AG04450 (cell line): ENCODE data around the gene SCTR. TPM values are rescaled to one million over a fixed set of nuclear protein-coding genes. Genes with fewer than 3 reads are reported as not detected.

Source experiments
- CTCF ChIA-PET: fragments of 300-600, 350-600 bp; formaldehyde crosslinking; extraction: SDS; loops from one replicate; lab custom pipeline; 2022; ENCODE audit warnings: antibody characterized with exemption, inconsistent platforms; lab: Charles Lee
- POLR2A ChIA-PET: fragments of 350-600 bp; formaldehyde crosslinking; extraction: SDS; loops from one replicate; lab custom pipeline; 2021; ENCODE audit warnings: antibody characterized with exemption, inconsistent platforms; lab: Yijun Ruan, JAX
- DNase-seq: peaks from one replicate; pipeline ENCODE4 v3.0.0-alpha.2; 2011; ENCODE audit warnings: low read depth, low spot score
- H3K27ac ChIP-seq: one replicate; pipeline ENCODE4 v1.5.1; 2012; ENCODE audit warnings: low read depth, low read length, control low read depth
- H3K27me3 ChIP-seq: one replicate; pipeline ENCODE4 v1.6.0; 2012; ENCODE audit warnings: low read length; ENCODE audit not compliant: control insufficient read depth, insufficient read depth
- H3K4me3 ChIP-seq: 2 replicates; pipeline ENCODE4 v1.5.1; 2011; ENCODE audit warnings: mild to moderate bottlenecking, low read depth, low read length, control low read depth
- H3K9me3 ChIP-seq: 2 replicates; pipeline ENCODE4 v1.5.1; 2012; ENCODE audit warnings: low read length; ENCODE audit not compliant: control insufficient read depth, insufficient read depth
- CTCF ChIP-seq: IDR thresholded peaks from 2 replicates; pipeline ENCODE4 v1.5.1; 2011; ENCODE audit warnings: low read depth, low read length, control low read depth, inconsistent platforms
- polyA plus RNA-seq: library from polyadenylated mRNA; depleted of rRNA; stranded (reverse); fragments of >200 nt; gene quantifications from 2 replicates; pipeline ENCODE4 v1.2.3, GENCODE V29; 2011

Gene SCTR
- polyA plus RNA-seq, 1 experiment, result not detected

- no peak for DNase-seq
- Histone ChIP-seq H3K27me3 (peaks cover 17% of the 10 kb centered on the region), H3K9me3 (no peaks in the 10 kb centered on the region), H3K4me3 (no peak overlapping the region), H3K27ac (no peak overlapping the region)
- POLR2A ChIA-PET, result no interaction called here
- CTCF ChIA-PET, result interaction anchor here (5.7 kb wide), 1 partner anchor 8 kb away, joined by 32 read pairs; no protein-coding TSS in a partner anchor
- TF ChIP-seq CTCF, result no peak
Measured at GRCh38 chr2:119484834-119485233, 39.4 kb downstream of the SCTR start.

GRCh38 chr2:119483896-119484718 is 40.2 kb downstream of the SCTR start:
- ChIA-PET POLR2A (no interaction called here), CTCF (interaction anchor here (5.7 kb wide), 1 partner anchor 8 kb away, joined by 32 read pairs; no protein-coding TSS in a partner anchor)
- Histone ChIP-seq H3K27me3 (peaks cover 17% of the 10 kb centered on the region), H3K4me3 (no peak overlapping the region), H3K9me3 (no peaks in the 10 kb centered on the region), H3K27ac (no peak overlapping the region)
- no peak for DNase-seq
- no peak for TF ChIP-seq CTCF

- Histone ChIP-seq H3K4me3 (no peak overlapping the region), H3K9me3 (no peaks in the 10 kb centered on the region), H3K27me3 (peaks cover 15% of the 10 kb centered on the region), H3K27ac (no peak overlapping the region)
- no peak for DNase-seq
- CTCF ChIA-PET, result interaction anchor here (0.6 kb wide), 1 partner anchor 264 kb away, joined by 4 read pairs; no protein-coding TSS in a partner anchor
- POLR2A ChIA-PET, result no interaction called here
- TF ChIP-seq CTCF, result no peak
Measured at GRCh38 chr2:119483395-119483753, 40.9 kb downstream of the SCTR start.

GRCh38 chr2:119482481-119483394 is 41.5 kb downstream of the SCTR start:
- Histone ChIP-seq H3K27ac (no peak overlapping the region), H3K27me3 (peaks cover 15% of the 10 kb centered on the region), H3K9me3 (no peaks in the 10 kb centered on the region), H3K4me3 (no peak overlapping the region)
- DNase-seq, result no peak
- no peak for TF ChIP-seq CTCF
- CTCF ChIA-PET, result interaction anchor here (0.6 kb wide), 1 partner anchor 264 kb away, joined by 4 read pairs; no protein-coding TSS in a partner anchor
- POLR2A ChIA-PET, result no interaction called here
